ENCODE measurements around the gene NID1. TPM values are rescaled to one million over a fixed set of nuclear protein-coding genes. Genes with fewer than 3 reads are reported as not detected.

The NID1 gene
- total RNA-seq, 1 donor from 2014 or later = 51.2 TPM

DNA sequence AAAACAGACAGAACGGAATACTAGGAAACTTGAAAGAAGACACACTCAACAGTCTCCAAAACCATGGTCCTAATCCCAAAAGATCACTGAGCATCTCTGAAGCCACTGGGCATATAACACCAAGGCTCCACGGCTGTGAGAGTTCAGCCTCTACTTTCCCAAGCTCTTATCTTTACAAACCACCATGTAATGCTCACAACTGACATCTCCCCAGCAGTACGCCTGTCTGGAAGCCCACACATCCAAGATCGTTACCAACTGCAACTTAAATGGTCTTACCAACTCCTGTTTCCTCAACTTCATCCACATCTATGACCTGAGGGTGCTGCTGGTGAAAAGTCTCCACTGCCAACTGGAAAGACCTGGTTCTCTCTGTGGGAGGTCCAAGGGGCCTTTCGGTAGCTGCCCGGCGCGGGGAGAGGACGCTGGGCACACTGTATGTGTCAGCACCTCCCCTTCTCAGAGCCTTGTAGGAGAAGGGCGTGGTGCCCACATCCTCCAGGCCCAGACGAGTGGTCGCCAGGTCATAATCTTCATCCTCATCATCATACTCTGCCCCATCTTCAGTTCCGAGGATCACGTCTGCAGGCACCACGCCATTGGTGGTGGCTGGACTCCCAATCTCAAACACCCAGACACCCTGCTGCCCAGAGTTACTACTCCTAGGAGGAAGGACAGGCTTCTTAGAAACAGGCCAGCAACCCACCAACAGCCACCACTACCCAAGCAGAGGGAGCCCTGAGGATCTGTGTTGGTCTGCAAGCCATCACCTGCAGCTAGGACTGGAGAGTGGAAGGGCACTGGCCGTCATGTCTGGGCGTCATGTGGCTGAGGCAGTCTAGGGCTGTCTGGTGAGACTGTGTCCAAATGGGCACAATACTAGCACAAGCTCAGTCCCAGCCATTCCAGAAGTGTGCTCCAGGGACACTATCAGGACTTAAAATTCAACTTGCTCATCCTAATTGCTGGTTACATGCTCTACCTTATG is 23.0 kb downstream of the NID1 start:
- DNase-seq = no peak
- intact Hi-C loops (cut with DNase I) = no loop called here
- no peak for ATAC-seq (ENCODE audit: poor library complexity)

DNA sequence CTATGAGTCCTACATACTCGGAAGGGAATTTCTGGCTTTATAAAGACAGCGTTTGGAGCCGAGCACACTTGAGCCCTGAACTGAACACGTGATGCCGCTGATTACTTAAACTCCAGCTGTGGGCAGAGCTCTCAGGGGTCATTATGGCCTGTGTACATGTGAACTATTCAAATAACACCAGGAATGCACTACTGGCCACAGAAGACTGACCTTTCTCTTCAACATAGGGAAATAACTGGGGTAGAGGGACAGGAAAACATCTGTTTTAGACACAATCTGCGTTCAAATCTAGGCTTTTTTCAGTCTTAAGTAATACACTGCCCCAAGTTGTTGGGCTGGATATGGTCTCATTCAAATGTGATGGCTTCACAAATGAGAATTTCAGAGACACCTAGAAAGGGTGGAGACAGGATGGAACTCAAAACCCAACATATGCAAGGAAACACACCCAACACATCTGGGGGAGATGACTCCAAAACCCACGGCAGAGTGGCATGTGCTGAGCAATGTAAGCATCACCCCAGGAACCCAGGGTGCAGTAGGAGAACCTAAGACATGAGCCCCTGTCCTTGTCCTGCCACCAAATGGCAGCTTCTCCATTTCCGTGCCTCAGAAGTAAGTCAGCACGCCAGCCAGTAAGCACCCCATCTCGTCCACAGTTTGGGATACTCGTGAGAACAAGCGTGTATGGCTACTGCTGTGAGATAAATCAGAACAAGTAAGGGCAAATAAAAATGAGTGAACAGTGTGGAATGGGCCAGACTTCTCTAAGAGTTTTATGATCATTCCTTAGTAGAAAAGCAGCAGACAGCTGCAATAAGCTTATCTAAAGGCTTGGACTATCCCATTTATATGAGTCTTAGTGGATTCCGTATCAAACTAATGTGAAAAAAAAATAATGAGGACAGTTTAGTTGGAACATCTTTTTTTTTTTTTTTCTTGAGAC is 24.9 kb downstream of the NID1 start:
- no peak for DNase-seq
- ATAC-seq (ENCODE audit: poor library complexity) = peak; percentile 84
- intact Hi-C loops (cut with DNase I) = no loop called here

DNA sequence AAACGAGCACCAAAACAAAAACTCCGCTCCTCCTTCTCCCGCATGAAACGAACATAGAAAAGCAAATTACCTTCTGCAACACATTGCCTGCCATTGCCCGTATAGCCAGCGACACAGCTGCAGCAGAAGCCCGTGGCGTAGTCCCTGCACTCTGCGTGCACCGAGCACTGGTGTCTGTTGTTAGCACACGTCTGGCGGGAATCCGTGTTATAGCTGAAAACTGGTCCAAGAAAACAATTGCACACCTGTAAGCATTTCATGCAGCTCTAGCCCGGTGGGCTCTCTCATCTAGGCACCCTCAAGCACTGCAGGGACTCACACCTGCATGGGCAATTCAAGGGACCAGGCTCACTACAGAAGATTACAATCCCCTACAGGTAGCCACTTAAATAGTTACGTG is 26.9 kb downstream of the NID1 start:
- ATAC-seq (ENCODE audit: poor library complexity) = no peak
- no peak for DNase-seq
- intact Hi-C loops (cut with DNase I) = no loop called here

DNA sequence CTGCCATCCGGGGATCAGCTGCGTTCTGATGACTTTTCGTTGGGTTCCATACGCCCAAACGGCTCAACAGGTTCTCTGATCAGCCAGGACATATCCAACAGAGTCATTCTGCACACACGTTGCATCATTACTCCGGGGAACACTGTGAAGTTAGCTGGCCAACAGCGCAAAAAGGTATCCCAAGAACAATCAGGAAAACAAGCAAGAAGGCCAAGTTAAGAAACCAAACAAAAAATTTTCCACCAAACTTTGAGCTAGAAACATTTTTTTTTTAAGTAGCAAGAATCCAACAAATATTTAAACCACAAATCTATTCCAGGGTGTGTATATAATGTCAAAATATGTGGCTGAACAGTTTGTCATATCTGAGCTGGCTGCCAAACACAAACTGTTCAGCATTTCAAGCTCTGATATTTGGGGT is 29.2 kb downstream of the NID1 start:
- DNase-seq (no peak), ATAC-seq (ENCODE audit: poor library complexity) (peak; percentile 68)
- intact Hi-C loops (cut with DNase I) = no loop called here

DNA sequence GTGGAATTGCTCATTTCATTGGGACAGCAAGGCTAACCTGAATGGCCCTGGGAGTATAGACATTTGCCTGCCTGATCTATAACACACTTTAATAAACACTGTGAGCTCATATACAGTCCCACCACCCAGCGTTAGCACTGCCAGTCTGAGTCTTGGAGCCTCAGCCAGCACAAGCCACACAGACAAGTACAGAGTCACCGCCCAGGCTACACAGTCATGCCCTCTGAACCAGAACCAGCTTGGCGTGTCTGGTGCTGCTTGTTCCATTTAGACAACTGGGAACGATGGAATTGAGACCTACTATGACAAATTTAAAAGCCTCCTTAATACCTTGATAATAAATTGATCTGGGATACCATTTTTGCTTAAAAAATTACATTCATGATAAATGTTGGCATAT is 31.6 kb downstream of the NID1 start:
- intact Hi-C loops (cut with DNase I) = no loop called here

DNA sequence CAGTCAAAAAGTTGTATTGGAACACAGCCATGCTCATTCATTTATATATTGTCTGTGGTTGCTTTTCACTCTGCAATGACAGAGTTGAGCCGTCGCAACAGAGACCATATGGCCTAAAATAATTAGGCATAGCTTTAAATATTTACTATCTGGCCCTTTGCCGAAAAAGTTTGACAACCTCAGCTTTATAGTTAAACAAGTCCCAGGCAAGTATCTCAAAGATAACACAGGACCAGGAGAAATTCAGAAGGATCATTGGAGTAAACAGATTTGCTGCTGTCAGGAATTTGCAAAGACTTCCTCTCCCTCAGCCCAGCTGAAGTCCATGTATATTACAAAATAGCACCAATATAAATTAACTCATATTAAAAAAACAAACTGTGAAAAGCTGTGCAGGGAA is 34.4 kb downstream of the NID1 start:
- ATAC-seq (ENCODE audit: poor library complexity) (no peak), DNase-seq (no peak)
- intact Hi-C loops (cut with DNase I) = no loop called here

More for the DNA sequence above, 31.6 kb downstream of the NID1 start:
- no peak for DNase-seq
- ATAC-seq (ENCODE audit: poor library complexity) = no peak

DNA sequence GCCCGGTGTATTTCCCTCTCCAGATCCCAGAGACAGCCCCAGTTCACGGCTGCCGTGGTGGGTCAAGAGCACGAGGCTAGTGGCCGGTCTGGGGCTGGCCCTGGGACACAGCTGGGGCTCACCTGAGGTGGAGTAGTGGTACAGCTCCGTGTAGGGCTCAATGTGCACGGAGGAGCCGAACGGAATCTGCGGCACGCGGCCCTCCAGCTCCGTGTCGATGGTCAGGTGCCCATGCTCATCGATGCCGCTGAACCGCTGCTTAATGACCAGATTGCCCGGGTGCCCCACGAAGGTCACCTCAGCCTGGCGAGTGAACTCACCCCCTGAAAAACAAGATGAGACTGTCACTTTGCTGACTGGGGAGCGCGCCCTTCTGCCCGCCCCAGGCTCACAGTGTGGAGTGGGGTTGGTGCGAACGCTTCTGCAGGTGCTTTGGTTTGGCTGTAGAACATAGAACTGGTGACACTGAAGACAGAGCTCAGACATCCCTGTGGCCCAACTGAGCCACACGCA is 35.4 kb downstream of the NID1 start:
- ATAC-seq (ENCODE audit: poor library complexity) (no peak), DNase-seq (no peak)
- intact Hi-C loops (cut with DNase I) = no loop called here

DNA sequence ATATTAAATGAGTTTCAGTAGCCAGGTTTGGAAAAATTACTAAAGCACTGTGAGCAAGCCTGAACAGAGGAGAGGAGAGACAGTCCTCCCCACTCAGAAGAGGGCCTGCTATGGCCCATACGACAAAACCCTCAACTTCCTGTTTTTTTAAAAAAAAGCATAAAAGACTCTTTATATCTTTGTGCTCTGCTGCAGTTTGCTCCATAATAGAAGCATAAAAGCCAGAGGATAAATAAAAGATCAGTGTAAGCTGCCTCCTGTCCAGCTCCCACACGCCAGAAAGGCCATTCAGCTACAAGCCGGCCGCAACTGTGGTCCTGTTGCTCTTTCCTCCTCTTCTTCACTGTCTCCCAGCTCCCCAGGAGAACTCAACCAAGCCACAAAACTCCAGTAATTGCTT is 37.8 kb downstream of the NID1 start:
- ATAC-seq (ENCODE audit: poor library complexity) (no peak), DNase-seq (no peak)
- intact Hi-C loops (cut with DNase I) = no loop called here

DNA sequence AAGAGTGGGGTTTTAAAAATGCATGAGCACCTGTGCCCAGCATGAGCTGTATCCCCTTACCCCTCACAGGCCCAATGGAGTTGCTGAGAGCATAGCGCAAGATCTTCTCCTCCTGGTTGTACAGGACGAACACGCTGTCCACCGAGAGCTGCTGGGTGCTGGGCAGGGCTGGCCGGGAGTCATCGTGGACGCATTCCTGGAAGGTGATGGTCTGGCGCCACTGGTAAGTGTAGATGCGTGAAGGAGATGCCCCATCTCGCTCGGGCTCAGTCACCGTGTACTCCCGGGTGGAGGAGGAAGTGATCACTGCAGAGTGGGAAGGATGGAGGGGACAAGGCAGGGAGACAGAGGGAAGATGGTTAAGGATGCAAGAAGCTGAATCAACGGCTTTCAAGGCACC is 39.1 kb downstream of the NID1 start:
- ATAC-seq (ENCODE audit: poor library complexity) (no peak), DNase-seq (no peak)
- intact Hi-C loops (cut with DNase I) = no loop called here

DNA sequence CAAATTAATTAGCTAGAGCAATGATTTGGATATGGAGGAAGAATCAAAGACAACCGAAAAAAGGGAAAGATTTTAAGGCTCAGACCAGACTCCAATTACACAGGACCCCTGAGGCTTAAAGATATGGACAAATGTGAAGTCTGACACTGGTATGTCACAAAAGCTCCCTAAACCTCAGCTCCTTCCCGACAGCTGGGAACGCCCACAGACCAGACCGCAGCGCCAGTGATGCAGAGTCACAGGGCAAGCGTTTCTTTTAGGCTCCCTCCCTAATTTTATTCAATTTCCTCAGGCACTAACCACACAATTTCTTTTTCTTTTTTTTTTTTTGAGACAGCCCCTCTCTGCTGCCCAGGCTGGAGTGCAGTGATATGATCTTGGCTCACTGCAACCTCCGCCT is 40.2 kb downstream of the NID1 start:
- ATAC-seq (ENCODE audit: poor library complexity) (no peak), DNase-seq (no peak)

DNA sequence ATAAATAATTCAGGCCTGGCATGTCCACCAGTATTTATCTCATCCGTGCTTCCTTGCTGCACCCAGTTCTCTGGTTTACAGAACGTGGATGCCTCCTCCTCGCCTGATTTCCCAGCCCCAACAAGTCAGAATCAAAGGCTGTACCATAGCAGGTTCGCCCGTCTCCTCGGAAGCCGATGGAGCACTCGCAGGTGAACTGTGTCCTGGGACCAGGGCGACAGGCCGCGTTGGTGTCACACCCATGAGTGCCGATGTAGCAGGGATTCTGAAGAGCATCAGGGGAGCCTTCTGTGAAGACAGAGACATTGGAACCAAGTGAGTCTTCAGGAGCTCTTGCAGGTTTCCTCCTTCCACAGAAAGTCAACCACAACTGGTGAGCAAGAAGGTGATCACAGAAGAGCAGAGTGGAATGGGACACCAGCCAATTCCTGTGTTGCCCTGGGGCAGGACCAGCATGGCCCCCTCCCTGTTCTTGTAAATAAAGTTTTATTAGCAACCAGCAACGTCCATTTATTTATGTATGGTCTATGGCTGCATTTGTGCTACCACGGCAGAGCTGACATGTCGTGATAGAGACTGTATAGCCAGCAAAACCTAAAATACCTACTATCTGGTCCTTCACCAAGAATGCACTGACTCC is 40.8 kb downstream of the NID1 start:
- DNase-seq (no peak), ATAC-seq (ENCODE audit: poor library complexity) (no peak)
- intact Hi-C loops (cut with DNase I) = no loop called here

More for the DNA sequence above, 40.2 kb downstream of the NID1 start:
- intact Hi-C loops (cut with DNase I) = no loop called here

DNA sequence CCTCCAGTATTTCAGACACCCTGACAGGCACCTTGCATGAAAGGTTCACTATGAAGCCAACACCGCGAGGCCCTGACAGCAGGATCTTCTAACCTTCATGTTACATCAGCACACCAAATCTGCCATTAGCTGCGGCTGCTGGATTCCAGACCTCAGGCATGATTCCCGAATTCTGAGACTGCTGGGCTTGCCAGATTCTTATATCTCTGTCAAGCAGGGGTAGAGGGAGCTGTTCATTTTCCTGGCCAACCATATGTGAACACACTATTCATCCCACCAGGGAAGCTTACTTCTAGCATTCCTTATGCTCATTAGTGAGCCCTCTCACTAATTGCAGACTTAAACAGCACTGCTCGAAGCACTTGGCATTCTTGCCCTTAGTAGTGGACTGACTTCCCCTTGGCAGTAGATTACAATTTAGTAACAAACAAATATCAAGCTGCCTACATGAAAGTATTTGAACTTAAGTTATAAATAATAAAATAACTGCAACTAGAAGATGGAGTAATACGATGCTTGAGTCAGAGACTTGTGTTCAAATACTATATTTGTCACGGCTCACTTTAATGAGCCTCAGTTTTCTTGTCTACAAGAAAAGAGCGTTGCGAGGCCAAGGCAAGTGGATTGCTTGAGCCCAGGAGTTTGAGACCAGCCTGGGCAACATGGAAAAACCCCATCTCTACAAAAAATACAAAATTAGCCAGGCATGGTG is 43.3 kb downstream of the NID1 start:
- ATAC-seq (ENCODE audit: poor library complexity) (peak; percentile 38), DNase-seq (no peak)
- intact Hi-C loops (cut with DNase I) = no loop called here

DNA sequence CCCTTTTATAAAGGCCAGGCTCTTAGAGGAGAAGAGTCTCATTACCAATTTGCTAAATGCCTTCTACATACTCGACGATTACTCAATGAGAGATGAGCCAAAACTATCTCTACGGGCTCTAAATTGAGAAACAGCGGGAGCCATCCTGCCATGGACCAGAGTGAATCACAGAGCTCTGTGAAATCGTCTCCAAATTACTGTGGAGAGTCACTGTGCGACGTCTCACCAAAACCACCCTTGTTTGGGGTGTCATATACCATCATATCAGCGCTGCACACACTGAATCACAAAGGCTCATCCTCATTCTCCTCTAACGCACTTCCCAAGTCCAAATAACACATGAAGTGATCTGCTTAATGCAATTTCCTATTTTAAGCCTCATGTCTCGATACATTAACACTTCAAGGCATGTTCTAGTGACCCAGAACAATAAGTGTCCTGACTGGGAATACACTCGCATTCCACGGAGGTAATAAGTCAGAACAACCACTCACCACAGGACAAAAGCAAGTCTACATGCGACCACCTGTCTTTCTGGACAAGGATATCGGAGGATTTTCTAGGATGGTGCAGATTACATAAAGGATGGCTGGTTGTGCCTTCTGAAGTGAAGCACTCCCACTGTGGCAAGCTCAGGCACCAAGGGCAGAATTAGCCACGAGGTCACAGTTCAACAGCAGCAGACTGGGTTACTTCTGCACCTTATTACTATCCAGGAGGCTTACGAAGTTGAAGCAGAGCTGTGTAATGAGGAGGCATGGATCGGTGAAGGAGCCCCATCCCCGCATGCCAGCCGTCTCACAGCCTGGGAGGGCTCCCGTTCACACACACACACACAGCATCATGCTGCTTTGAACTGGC is 44.3 kb downstream of the NID1 start:
- intact Hi-C loops (cut with DNase I) = no loop called here
- no peak for ATAC-seq (ENCODE audit: poor library complexity)
- no peak for DNase-seq

DNA sequence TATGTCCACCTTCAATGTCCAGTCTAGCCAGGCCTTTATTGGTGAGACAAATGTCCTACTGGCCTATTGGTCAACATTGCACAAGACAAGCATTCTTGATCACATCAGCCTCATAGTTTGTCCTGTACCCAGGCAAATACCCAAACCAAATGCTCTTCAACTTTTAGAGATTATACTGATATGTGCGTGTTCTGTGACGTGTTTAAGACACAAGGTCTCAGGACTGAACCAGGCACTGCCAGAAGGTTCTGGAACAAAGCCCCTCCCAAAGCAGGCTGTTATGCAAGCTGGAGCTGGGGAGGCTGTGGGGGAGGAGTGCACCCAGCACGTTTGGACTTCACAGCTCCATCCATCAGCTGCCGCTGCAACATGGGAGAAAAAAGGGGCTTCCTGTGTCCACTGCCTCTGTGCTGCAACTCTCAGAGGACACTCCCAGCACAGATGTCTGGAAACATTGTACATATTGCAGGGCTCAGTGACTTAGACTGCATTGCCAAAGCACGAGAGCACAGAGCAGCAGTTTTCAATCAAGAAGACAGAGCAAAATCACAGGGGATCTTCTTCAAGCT is 45.9 kb downstream of the NID1 start:
- intact Hi-C loops (cut with DNase I) = no loop called here
- ATAC-seq (ENCODE audit: poor library complexity) = peak; percentile 80

DNA sequence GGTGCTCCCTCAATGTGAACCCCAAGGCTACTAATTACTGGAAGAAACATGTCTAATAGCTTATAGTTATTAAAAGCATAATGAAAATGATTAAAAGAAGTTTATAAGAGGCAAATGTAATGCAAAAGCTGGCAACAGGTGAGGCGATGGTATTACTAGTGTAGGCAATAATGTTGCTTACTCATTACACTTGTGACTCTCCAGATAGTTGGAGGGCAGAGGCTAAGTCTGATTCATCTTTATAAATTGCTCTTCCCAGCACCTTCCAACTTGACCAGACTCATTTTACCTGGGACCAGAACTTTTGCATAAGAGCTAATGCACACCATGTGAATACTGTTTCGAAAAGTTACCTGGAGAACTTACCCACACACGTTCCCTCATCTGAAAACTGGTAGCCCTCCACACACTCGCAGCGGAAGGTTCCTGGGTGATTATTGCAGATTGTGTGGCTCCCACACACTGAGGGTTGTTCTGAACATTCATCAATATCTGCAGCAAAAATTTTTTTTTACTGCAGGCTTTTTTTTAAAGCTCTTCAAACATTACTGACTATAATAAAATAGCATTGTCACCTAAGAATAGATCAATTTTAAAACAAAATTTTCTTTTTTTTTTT is 48.0 kb downstream of the NID1 start:
- no peak for ATAC-seq (ENCODE audit: poor library complexity)
- intact Hi-C loops (cut with DNase I) = no loop called here
- no peak for DNase-seq

More for the DNA sequence above, 45.9 kb downstream of the NID1 start:
- peak; percentile 90 for DNase-seq

DNA sequence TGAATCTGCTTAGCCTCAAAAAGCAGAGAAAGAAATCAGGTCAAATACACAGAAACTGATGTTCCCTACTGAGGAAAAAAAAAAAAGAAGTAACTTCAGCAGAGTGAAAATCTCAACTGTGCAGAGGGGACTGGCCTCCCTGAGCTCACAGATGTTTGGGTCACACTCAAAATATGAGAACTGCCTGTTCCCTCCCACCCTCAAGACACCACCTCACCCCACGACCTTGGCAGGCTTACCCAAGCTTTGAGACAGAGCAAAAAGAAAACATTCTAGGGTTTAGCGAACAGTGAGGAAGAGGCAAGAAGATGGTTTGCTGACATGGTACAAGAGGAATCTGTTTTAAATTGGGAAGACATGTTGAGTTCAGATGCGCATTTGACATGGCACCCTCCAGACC is 48.8 kb downstream of the NID1 start:
- peak; percentile 53 for ATAC-seq (ENCODE audit: poor library complexity)
- intact Hi-C loops (cut with DNase I) = no loop called here
- peak; percentile 85 for DNase-seq

DNA sequence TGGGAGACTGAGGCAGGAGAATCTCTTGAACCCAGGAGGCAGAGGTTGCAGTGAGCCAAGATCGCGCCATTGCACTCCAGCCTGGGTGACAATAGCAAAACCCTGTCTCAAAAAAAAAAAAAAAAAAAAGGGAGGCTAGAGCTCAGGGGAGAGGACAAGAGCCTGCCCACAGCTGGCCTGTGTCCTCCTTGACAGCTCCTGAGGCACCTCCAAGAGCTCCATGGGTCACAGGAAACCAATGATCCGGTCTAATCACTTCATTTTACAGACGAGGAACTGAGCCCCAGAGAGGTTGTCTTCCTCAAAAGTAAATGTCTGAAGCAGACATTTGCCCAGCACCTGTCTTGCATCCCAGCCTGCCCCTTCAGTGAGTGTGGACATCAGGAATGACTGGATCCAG is 49.4 kb downstream of the NID1 start:
- intact Hi-C loops (cut with DNase I) = no loop called here
- ATAC-seq (ENCODE audit: poor library complexity) (no peak), DNase-seq (no peak)
